CD4-positive, alpha-beta T cell (primary cell): ENCODE results near the gene NT5C1B. TPM values are rescaled to one million over a fixed set of nuclear protein-coding genes. Genes with fewer than 3 reads are reported as not detected.

Source experiments
- ATAC-seq: fragments of 200-7000 bp; cut with Tn5 transposase; one replicate; pipeline ENCODE4 v1.10.0; 2022; ENCODE audit warnings: mild to moderate bottlenecking; ENCODE audit not compliant: poor library complexity
- CTCF ChIA-PET: fragments of 350-600 bp; sonication (Branson Sonifier 250); formaldehyde crosslinking; loops from one replicate; lab custom pipeline; 2021; ENCODE audit warnings: antibody characterized with exemption, inconsistent platforms; lab: Charles Lee
- POLR2A ChIA-PET: fragments of 350-600 bp; sonication (Branson Sonifier 250); formaldehyde crosslinking; loops from one replicate; lab custom pipeline; 2021; ENCODE audit warnings: antibody characterized with exemption, inconsistent platforms; lab: Charles Lee
- DNase-seq, 14 experiments: peaks; one replicate each; pipeline ENCODE4 v3.0.0-alpha.2; 2013 to 2020; ENCODE audit warnings: mixed read lengths in 2 of 14
- H3K27ac ChIP-seq, 2 donors: one replicate each; pipeline versions ENCODE4 v1.5.1 to v1.7.0; 2013; ENCODE audit warnings: low read length in 2 of 2, low read depth in 1 of 2, mild to moderate bottlenecking in 1 of 2
- H3K27me3 ChIP-seq, 2 experiments: 1 replicate in 1 of 2; 2 replicates in 1 of 2; pipeline versions ENCODE4 v1.6.1 to v1.7.0; 2013; ENCODE audit warnings: low read length in 2 of 2, control low read depth in 1 of 2, mild to moderate bottlenecking in 1 of 2, moderate library complexity in 1 of 2; ENCODE audit not compliant: insufficient read depth in 2 of 2, control insufficient read depth in 1 of 2
- H3K36me3 ChIP-seq: one replicate; pipeline ENCODE4 v1.6.1; 2013; ENCODE audit warnings: low read length, control low read depth; ENCODE audit not compliant: insufficient read depth
- H3K4me1 ChIP-seq: one replicate; pipeline ENCODE4 v1.6.1; 2013; ENCODE audit warnings: low read length, control low read depth; ENCODE audit not compliant: insufficient read depth
- H3K4me3 ChIP-seq: one replicate; pipeline ENCODE4 v1.5.1; 2013; ENCODE audit warnings: mild to moderate bottlenecking, low read length, moderate library complexity
- H3K9me3 ChIP-seq, 2 experiments: 1 replicate in 1 of 2; 2 replicates in 1 of 2; pipeline versions ENCODE4 v1.6.1 to v1.7.0; 2013; ENCODE audit warnings: low read length in 2 of 2, mild to moderate bottlenecking in 2 of 2, control low read depth in 1 of 2, moderate library complexity in 1 of 2; ENCODE audit not compliant: control insufficient read depth in 1 of 2, insufficient read depth in 1 of 2
- H3K27ac Mint-ChIP-seq: one replicate; pipeline ENCODE4 v1.8.0; 2020; ENCODE audit warnings: mixed read lengths
- H3K27me3 Mint-ChIP-seq: one replicate; pipeline ENCODE4 v1.8.0; 2021; ENCODE audit warnings: mixed read lengths
- H3K36me3 Mint-ChIP-seq: one replicate; pipeline ENCODE4 v1.8.0; 2021; ENCODE audit warnings: low read depth, mixed read lengths
- H3K4me1 Mint-ChIP-seq: one replicate; pipeline ENCODE4 v1.8.0; 2021; ENCODE audit warnings: low read depth, mixed read lengths
- H3K4me3 Mint-ChIP-seq: one replicate; pipeline ENCODE4 v1.8.0; 2020; ENCODE audit warnings: mild to moderate bottlenecking, mixed read lengths
- H3K9me3 Mint-ChIP-seq: one replicate; pipeline ENCODE4 v1.8.0; 2020; ENCODE audit warnings: mixed read lengths
- intact Hi-C, 2 experiments: fragments of 100-400 bp; cut with DNase I in 1 of 2; cut with micrococcal nuclease in 1 of 2; formaldehyde crosslinking; loops; one replicate each; pipeline versions ENCODE4 v1.15.1 to v1.9.0; 2023 to 2025; cut with DNase I, micrococcal nuclease
- total RNA-seq, 174 experiments: library from RNA in 2 of 174; stranded (reverse) in 2 of 174; gene quantifications; one replicate each; pipeline ENCODE4 v1.2.3 and lab custom pipeline; 2021 to 2026
- TF ChIP-seq, protein P1 (sequence below): fragments of 200-600 bp; IDR thresholded peaks from one replicate; pipeline ENCODE4 v1.8.0; 2022; ENCODE audit warnings: antibody characterized with exemption, mild to moderate bottlenecking

Gene NT5C1B
- total RNA-seq, 2 experiments from 2014 or later: not detected

DNA sequence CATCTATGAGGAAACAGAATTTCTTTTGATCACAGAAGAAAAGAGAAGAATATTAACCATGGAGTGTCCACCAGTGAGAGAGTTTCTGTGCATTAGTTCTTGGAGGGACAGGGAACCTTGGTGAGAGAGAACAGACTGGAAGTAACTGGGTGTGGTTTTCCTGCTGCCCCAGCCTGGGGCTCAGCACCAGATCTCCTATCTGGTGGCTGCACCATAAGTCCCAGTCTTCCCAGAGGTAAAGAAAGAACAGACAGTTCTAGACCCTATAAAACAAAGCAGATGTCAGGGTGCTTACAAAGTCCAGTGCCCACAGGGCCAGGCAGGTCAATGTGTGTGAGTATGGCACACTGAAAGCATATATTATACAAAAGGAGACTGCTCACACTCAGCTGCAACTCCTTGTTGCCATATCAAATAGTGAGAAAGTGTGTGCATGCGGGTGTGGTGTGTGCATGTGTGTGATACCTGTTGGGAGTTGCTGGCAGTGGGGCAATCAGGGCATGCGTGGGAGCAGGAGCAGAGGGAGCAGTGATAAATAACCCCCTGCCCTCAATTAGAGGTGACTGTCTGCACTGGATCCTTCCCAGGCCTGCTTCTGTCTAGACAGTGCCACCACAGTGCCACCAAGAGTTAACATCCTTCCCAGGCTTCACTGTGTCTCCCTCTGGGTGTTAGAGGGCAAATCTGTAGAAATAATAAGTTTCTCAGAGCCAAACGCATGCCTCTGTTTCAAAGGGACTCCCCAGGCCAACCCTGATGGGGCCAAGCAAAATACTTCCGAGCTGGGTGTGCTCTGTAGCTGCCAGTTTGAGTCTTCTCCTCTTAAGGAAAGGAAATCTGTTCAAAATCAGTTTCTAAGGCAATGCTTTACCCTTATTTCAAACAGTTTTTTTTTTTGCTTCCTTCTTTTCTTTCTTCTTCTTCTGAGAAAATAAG is 74.6 kb downstream of the NT5C1B start:
- Mint-ChIP-seq H3K4me1 (no peaks in the 10 kb centered on the region), H3K4me3 (no peak overlapping the region), H3K9me3 (no peaks in the 10 kb centered on the region), H3K36me3 (no peaks in the 10 kb centered on the region), H3K27ac (no peak overlapping the region), H3K27me3 (peaks cover 76% of the 10 kb centered on the region)
- ChIA-PET POLR2A (no interaction called here), CTCF (no interaction called here)
- no peak for ATAC-seq
- Histone ChIP-seq H3K4me3 (no peak overlapping the region), H3K27me3 (peaks cover 10 to 11% of the 10 kb centered on the region in 2 experiments), H3K36me3 (no peaks in the 10 kb centered on the region), H3K27ac (no peak overlapping the region), H3K4me1 (no peaks in the 10 kb centered on the region), H3K9me3 (no peaks in the 10 kb centered on the region)
- DNase-seq: no peak
- intact Hi-C loops: no loop called here
- TF ChIP-seq, protein P1, sequence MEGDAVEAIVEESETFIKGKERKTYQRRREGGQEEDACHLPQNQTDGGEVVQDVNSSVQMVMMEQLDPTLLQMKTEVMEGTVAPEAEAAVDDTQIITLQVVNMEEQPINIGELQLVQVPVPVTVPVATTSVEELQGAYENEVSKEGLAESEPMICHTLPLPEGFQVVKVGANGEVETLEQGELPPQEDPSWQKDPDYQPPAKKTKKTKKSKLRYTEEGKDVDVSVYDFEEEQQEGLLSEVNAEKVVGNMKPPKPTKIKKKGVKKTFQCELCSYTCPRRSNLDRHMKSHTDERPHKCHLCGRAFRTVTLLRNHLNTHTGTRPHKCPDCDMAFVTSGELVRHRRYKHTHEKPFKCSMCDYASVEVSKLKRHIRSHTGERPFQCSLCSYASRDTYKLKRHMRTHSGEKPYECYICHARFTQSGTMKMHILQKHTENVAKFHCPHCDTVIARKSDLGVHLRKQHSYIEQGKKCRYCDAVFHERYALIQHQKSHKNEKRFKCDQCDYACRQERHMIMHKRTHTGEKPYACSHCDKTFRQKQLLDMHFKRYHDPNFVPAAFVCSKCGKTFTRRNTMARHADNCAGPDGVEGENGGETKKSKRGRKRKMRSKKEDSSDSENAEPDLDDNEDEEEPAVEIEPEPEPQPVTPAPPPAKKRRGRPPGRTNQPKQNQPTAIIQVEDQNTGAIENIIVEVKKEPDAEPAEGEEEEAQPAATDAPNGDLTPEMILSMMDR: no peak

Other genes starting within 250 kb of the NT5C1B start
- gene RDH14, start 28.9 kb downstream of the NT5C1B start, total RNA-seq: 10 to 100 TPM; 11.4 to 12.7 TPM